Stimulated activated CD4-positive, alpha-beta T cell treated with anti-CD3 and anti-CD28 coated beads, Interleukin-1b, Interleukin-23, amount 100 ng/mL, for 24 hours (primary cell): ENCODE measurements around the gene F2R.
"Not testable (repeated sequence)": the region's sequence is repeated elsewhere in the genome, so short reads cannot be mapped to it uniquely, and the experiment has no call there.

Source experiments
- DNase-seq, 4 experiments: peaks; one replicate each; pipeline ENCODE4 v3.0.0-alpha.2; 2020; ENCODE audit warnings: low read depth in 4 of 4, low spot score in 1 of 4

Gene F2R

DNA sequence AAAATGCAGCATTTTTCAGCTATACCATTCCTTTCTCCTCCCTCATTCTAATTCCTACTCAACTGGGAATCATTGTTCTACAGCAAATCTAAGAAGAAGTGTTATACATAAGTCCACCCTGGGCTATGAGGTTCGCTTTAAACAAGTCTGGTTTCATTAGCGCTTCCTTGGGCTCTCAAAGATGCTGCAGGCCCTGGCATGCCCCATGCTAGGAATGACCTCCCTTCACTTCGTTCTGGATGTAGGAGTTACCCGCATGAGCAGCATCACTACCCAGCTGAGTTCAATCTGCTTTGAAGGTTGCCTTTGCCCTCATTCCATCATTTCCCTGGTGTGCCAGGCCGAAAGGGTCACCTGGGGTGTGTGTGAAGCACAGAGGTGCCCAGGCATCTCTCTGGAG, 35.4 kb downstream of the F2R start:
- no peak for DNase-seq

DNA sequence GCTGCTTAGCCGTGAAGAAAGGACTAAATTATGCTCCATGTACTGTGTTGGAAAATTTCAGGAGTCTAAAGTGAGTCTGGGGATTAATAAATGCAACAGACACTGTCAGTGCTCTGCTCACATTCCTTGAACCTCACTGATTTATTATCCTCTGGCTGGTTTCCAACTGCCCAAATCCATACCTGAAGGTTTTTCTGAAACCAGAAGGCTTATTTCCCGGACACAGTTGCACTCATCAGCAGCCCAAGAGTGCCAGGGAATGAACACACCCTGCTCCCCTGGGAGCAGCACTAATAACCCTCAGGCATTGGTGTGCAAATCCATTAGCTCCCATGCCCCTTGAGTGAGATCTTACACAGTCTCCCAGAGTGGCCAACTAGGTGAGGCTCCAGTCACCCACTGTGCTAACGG, 38.7 kb downstream of the F2R start:
- DNase-seq: no peak

DNA sequence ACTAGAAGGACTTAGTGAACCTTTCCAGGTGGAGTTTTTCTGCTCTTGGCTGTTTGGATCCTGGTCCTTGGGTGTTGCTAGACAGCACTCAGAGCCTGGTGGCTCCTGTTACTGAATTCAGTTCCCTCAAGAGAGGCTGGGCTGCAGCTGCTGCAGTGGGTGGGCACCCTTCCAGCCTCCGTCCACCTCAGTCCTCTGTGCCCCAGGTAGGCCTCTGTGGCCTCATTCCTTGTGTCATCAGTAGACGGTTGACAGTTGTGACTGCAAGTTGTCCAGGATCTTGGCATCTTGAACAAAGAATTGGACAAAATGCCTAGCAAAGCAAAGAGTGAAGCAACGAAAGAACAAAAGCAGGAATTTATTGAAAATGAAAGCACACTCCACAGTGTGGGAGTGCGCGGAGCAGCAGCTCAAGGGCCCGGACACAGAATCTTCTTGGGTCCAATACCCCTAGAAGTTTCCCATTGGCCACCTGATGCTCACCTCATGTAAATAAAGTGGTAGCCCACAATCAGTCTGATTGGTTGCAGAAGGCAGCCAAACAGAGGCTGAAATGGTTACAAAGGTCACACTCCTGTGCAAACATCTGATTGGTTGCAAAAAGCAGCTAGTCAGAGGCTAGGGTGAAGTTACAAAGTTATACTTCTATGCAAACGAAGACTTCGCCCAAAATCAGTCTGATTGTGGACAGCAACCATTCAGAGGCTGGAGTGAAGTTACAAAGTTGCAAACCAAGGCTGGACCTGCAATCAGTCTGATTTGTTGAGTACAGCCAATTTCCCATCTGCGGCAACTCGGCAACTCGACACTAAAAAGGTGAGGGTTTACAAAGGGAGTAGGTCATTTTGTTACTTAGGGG, 40.1 kb downstream of the F2R start:
- no peak for DNase-seq

- no peak for DNase-seq
Measured at GRCh38 chr5:76757049-76757448, 41.1 kb downstream of the F2R start.

DNA sequence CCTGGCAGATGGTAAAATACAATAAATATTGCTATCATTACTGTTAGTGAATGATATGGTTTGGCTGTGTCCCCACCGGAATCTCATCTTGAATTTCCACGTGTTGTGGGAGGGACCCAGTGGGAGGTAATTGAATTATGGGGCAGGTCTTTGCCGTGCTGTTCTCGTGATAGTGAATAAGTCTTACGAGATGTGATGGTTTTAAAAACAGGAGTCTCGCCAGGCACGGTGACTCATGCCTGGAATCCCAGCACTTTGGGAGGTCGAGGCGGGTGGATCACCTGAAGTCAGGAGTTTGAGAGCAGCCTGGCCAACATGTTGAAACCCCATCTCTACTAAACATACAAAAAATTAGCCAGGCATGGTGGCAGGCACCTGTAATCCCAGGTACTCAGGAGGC, 45.2 kb downstream of the F2R start:
- DNase-seq: not testable (repeated sequence)

DNA sequence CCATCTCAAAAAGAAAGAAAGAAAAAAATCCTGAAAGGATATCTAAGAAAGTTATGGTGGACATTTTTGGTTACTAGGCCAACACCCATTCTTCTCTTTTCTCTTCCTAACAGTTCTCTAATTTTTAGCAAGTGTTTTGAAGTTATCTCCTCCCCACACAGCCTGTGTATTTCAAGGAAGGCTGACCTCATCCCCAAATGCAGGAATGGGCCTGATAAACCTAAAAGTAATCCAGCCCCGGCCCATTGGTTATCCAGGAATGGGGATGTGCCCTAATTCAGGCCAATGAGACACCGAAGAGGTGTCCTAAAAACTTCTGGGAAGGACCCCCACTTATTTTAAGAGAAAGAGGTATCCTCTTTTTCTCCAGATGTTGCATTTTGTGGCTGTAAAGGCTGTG, 46.6 kb downstream of the F2R start:
- no peak for DNase-seq

- no peak for DNase-seq
Measured at GRCh38 chr5:76763136-76763535, 47.2 kb downstream of the F2R start.

DNA sequence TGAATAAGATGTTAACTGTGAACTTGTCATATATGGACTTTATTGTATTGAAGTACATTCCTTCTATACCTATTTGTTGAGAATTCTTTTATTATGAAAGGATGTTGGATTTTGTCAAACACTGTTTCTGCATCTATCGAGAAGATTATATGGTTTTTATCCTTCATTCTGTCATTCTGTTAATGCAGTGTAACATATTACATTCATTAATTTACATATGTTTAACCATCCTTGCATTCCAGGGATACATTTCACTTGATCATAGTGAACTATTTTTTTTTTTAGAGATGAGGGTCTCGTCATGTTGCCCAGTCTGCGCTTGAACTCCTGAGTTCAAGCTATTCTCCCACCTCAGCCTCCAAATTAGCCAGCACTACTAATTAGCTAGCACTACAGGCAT, 48.4 kb downstream of the F2R start:
- DNase-seq: no peak

DNA sequence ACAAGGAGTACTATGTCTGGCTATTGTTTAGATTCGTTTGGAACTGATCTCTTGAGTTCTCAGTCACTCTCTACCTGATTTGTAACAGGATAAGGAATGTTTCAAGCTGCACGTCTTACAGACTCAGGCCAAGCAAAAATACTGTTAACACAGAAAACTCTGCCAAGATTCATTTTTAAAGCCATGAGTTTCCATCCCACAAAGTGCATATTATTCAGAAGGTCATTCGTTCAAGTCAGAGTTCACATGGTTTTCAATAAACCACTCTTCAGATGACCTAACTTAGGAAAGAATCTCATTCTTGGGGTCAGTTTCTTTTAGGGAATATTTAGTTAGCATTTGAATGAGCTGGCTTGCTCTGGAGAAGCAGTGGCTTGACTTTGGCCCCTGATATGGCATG, 49.3 kb downstream of the F2R start:
- no peak for DNase-seq

DNA sequence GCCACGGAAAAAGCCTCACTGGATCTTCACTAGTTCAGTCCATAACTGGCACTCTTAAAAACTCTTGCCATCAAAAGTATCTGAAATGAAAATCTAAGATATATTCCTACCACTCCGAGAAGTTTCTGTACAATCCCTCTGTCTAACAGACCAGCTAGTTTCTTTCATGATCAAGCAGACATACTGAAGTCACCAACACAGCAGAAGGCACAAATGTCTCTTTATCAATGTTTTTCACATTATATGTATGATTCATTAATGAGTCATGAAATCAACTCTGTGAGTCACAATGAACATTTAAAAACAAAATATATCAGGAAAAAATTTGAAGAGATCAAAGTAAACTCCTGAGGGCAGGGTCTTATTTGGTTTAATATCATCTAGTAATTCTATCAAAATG, 50.8 kb downstream of the F2R start:
- DNase-seq: no peak

DNA sequence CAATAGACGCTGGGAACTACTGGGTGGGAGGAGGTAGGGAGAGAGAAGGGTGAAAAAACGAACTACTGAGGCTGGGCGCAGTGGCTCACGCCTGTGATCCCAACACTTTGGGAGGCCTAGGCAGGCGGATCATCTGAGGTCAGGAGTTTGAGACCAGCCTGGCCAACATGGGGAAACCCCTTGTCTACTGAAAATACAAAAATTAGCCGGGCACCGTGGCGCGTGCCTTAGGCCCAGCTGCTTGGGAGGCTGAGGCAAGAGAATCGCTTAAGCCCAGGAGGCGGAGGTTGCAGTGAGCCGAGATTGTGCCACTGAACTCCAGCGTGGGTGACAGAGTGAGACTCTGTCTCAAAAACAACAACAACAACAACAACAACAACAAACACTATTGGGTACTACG, 55.1 kb downstream of the F2R start:
- not testable (repeated sequence) for DNase-seq

- no peak for DNase-seq
Measured at GRCh38 chr5:76771705-76772405, 55.9 kb downstream of the F2R start.

DNA sequence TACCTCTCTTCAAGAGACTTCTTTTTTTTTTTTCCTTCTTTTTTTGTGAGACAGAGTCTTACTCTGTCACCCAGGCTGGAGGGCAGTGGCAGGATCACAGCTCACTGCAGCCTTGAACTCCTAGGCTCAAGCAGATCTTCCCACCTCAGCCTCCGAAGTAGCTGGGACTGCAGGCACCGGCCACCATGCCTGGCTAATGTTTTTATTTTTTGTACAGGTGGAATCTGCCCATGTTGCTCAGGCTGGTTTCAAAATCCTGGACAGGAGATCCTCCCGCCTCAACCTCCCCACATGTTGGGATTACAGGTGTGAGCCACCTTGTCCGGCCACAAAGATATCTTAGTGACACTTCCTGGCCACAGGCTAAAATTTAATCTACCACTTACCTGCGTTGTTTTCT, 60.0 kb downstream of the F2R start:
- DNase-seq: no peak

GRCh38 chr5:76776391-76776790, 60.5 kb downstream of the F2R start:
- no peak for DNase-seq

DNA sequence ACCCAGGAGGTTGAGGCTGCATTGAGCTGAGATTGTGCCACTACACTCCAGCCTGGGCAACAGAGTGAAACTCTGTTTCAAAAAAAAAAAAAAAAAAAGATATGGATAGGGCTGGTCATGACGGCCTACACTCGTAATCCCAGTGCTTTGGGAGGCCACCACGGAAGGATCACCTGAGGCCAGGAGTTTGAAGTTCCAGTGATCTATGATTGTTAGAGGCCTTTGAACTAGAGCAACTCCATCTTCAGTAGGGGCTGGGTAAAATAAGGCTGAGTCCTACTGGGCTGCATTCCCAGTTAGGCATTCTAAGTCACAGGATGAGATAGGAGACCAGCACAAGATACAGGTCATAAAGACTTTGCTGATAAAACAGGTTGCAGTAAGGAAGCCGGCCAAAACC, 64.7 kb downstream of the F2R start:
- DNase-seq: not testable (repeated sequence)

DNA sequence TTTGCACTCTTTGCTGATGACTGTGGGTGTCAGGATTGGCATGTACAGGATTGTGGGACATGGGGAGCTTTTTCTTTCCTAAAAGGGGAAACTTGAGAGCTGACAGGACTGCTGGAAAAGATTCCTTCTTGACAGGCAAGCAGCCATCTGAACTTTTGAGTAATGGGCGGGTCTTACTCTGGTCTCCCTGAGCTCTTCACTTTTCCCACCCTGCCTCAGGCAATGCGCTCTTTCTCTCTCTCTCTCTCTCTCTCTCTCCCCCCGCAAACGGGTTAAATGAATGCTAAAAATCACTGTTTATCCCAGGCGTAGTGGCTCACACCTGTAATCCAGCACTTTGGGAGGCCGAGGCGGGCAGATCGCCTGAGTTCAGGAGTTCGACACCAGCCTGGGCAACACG, 65.8 kb downstream of the F2R start:
- no peak for DNase-seq

DNA sequence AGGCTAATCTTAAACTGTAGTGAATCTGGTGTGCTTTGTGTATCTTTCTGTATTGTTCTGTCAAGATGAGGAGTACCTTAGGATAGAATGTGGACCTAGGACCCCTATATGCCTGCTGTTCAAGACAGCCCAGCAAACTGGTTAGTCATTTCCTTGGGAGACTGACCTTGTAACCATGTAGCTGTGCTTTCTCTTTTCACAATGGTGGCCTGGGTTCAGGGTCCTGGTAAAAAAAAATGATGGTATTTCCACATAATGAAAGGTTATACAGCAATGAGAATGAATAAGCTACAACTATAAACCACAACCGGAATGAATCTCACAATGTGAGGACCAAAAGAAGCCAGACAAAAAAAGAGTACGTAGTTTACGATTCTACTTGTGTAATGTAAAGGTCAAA, 66.5 kb downstream of the F2R start:
- DNase-seq: no peak
